Measurements from ENCODE around the gene FAM9C. TPM values are rescaled to one million over a fixed set of nuclear protein-coding genes. Genes with fewer than 3 reads are reported as not detected.
A peak's percentile ranks its signal among the peaks of the same experiment; 100 is the strongest.

Gene FAM9C
- total RNA-seq, 2 donors from 2014 or later = 6.5 TPM; not detected in 1

- Histone ChIP-seq H3K4me3 (no peak overlapping the region), H3K27ac (no peak overlapping the region), H3K27me3 (replicated peaks; ENCODE audit: insufficient read depth) (no peaks in the 10 kb centered on the region), H3K9me3 (no peaks in the 10 kb centered on the region), H3K4me1 (replicated peaks) (no peaks in the 10 kb centered on the region), H3K36me3 (no peaks in the 10 kb centered on the region)
- intact Hi-C loops (cut with DNase I) = no loop called here
- DNase-seq (ENCODE audit: low spot score) = no peak
- 37% methylated on average over 9 of the region's 9 CpGs for WGBS
- no peak for TF ChIP-seq POLR2AphosphoS5 (IDR thresholded peaks at IDR 0.05)
- TF ChIP-seq POLR2A (IDR thresholded peaks at IDR 0.05) = no peak
- TF ChIP-seq CTCF (IDR thresholded peaks at IDR 0.05) = no peak
Measured at GRCh38 chrX:13005661-13006473, 38.6 kb downstream of the FAM9C start.

GRCh38 chrX:13001961-13002671, 42.3 kb downstream of the FAM9C start:
- no peak overlapping the region for H3K27ac ChIP-seq
- no peak overlapping the region for H3K4me3 ChIP-seq
- H3K9me3 ChIP-seq = no peaks in the 10 kb centered on the region
- intact Hi-C loops (cut with DNase I) = no loop called here
- H3K36me3 ChIP-seq = no peaks in the 10 kb centered on the region
- no peaks in the 10 kb centered on the region for H3K27me3 ChIP-seq (replicated peaks; ENCODE audit: insufficient read depth)
- DNase-seq (ENCODE audit: low spot score) = no peak
- no peaks in the 10 kb centered on the region for H3K4me1 ChIP-seq (replicated peaks)
- TF ChIP-seq POLR2A (IDR thresholded peaks at IDR 0.05) (no peak), POLR2AphosphoS5 (IDR thresholded peaks at IDR 0.05) (no peak), CTCF (IDR thresholded peaks at IDR 0.05) (no peak)
- 50% methylated on average over 4 of the region's 4 CpGs for WGBS

GRCh38 chrX:13001097-13001496, 43.3 kb downstream of the FAM9C start:
- Histone ChIP-seq H3K27ac (no peak overlapping the region), H3K36me3 (no peaks in the 10 kb centered on the region), H3K4me1 (replicated peaks) (no peaks in the 10 kb centered on the region), H3K27me3 (replicated peaks; ENCODE audit: insufficient read depth) (no peaks in the 10 kb centered on the region), H3K9me3 (no peaks in the 10 kb centered on the region), H3K4me3 (no peak overlapping the region)
- DNase-seq (ENCODE audit: low spot score) = no peak
- WGBS = 94% methylated on average over 5 of the region's 5 CpGs
- TF ChIP-seq POLR2AphosphoS5 (IDR thresholded peaks at IDR 0.05) (no peak), CTCF (IDR thresholded peaks at IDR 0.05) (no peak), POLR2A (IDR thresholded peaks at IDR 0.05) (no peak)
- intact Hi-C loops (cut with DNase I) = no loop called here

- H3K4me1 ChIP-seq (replicated peaks) = no peaks in the 10 kb centered on the region
- H3K27me3 ChIP-seq (replicated peaks; ENCODE audit: insufficient read depth) = no peaks in the 10 kb centered on the region
- WGBS = 28% methylated on average over 8 of the region's 8 CpGs
- no peak overlapping the region for H3K4me3 ChIP-seq
- H3K27ac ChIP-seq = no peak overlapping the region
- peak; percentile 10 for DNase-seq (ENCODE audit: low spot score)
- H3K9me3 ChIP-seq = no peaks in the 10 kb centered on the region
- TF ChIP-seq POLR2AphosphoS5 (IDR thresholded peaks at IDR 0.05) (no peak), POLR2A (IDR thresholded peaks at IDR 0.05) (no peak), CTCF (IDR thresholded peaks at IDR 0.05) (no peak)
- intact Hi-C loops (cut with DNase I) = no loop called here
- no peaks in the 10 kb centered on the region for H3K36me3 ChIP-seq
Measured at GRCh38 chrX:13000301-13000811, 44.1 kb downstream of the FAM9C start.

Measured in prostate gland (tissue), 2 donors.